ENCODE data around the gene C1R.

GRCh38 chr12:7066596-7066995 lies 25.6 kb downstream of the C1R start:
- TF ChIP-seq EZH2phosphoT487 (IDR thresholded peaks at IDR 0.05) (no peak), CTCF (IDR thresholded peaks at IDR 0.05) (no peak)

Measured in neural progenitor cell (in vitro differentiated cells).